Trophoblast cell (in vitro differentiated cells and primary cell): Measurements from ENCODE around the gene BANK1. TPM values are rescaled to one million over a fixed set of nuclear protein-coding genes. Genes with fewer than 3 reads are reported as not detected.

ENCODE experiments used
- DNase-seq, 2 donors: peaks; one replicate each; pipeline ENCODE4 v3.0.0-alpha.2; 2016
- H2AFZ ChIP-seq: 2 replicates; pipeline ENCODE4 v1.6.1; 2013; ENCODE audit warnings: low read length, moderate library complexity, mild to moderate bottlenecking; ENCODE audit not compliant: insufficient read depth, poor library complexity
- H2AK5ac ChIP-seq: 2 replicates; pipeline ENCODE4 v1.6.1; 2013; ENCODE audit warnings: mild to moderate bottlenecking, low read length
- H2BK120ac ChIP-seq: 2 replicates; pipeline ENCODE4 v1.6.1; 2013; ENCODE audit warnings: low read length, mild to moderate bottlenecking, moderate library complexity; ENCODE audit not compliant: insufficient read depth, poor library complexity
- H2BK12ac ChIP-seq: 2 replicates; pipeline ENCODE4 v1.6.1; 2013; ENCODE audit warnings: mild to moderate bottlenecking, low read length, moderate library complexity
- H2BK5ac ChIP-seq: 2 replicates; pipeline ENCODE4 v1.6.1; 2013; ENCODE audit warnings: low read length, low read depth, moderate library complexity, mild to moderate bottlenecking; ENCODE audit not compliant: poor library complexity
- H3K14ac ChIP-seq: 2 replicates; pipeline ENCODE4 v1.6.1; 2013; ENCODE audit warnings: mild to moderate bottlenecking, low read length
- H3K18ac ChIP-seq: 2 replicates; pipeline ENCODE4 v1.6.1; 2013; ENCODE audit warnings: mild to moderate bottlenecking, low read length
- H3K23ac ChIP-seq: 2 replicates; pipeline ENCODE4 v1.6.1; 2013; ENCODE audit warnings: low read length
- H3K27ac ChIP-seq: 2 replicates; pipeline ENCODE4 v1.5.1; 2013; ENCODE audit warnings: low read depth, mild to moderate bottlenecking, inconsistent platforms, low read length, moderate library complexity
- H3K27me3 ChIP-seq: 2 replicates; pipeline ENCODE4 v1.6.1; 2013; ENCODE audit warnings: inconsistent platforms, mild to moderate bottlenecking, low read length, moderate library complexity; ENCODE audit not compliant: insufficient read depth
- H3K36me3 ChIP-seq, 2 experiments: 1 replicate in 1 of 2; 2 replicates in 1 of 2; pipeline ENCODE4 v1.6.1; 2013; ENCODE audit warnings: low read length in 2 of 2, mild to moderate bottlenecking in 2 of 2, moderate library complexity in 1 of 2; ENCODE audit not compliant: insufficient read depth in 2 of 2, control insufficient read depth in 1 of 2
- H3K4ac ChIP-seq: 2 replicates; pipeline ENCODE4 v1.6.1; 2013; ENCODE audit warnings: low read depth, mild to moderate bottlenecking, low read length, moderate library complexity
- H3K4me1 ChIP-seq, 2 experiments: 1 replicate in 1 of 2; 2 replicates in 1 of 2; pipeline ENCODE4 v1.6.1; 2013; ENCODE audit warnings: low read length in 2 of 2, mild to moderate bottlenecking in 2 of 2, moderate library complexity in 1 of 2; ENCODE audit not compliant: insufficient read depth in 2 of 2, control insufficient read depth in 1 of 2
- H3K4me2 ChIP-seq: 2 replicates; pipeline ENCODE4 v1.6.1; 2013; ENCODE audit warnings: inconsistent platforms, mild to moderate bottlenecking, low read length, moderate library complexity
- H3K4me3 ChIP-seq: 2 replicates; pipeline ENCODE4 v1.5.1; 2013; ENCODE audit warnings: mild to moderate bottlenecking, low read depth, low read length, inconsistent platforms
- H3K79me1 ChIP-seq: one replicate; pipeline ENCODE4 v1.6.1; 2013; ENCODE audit warnings: low read length
- H3K79me2 ChIP-seq: 2 replicates; pipeline ENCODE4 v1.6.1; 2013; ENCODE audit warnings: low read length, mild to moderate bottlenecking; ENCODE audit not compliant: control insufficient read depth, insufficient read depth, poor library complexity
- H3K9ac ChIP-seq: 2 replicates; pipeline ENCODE4 v1.6.1; 2013; ENCODE audit warnings: mild to moderate bottlenecking, low read length
- H3K9me3 ChIP-seq: 2 replicates; pipeline ENCODE4 v1.6.1; 2013; ENCODE audit warnings: low read depth, mild to moderate bottlenecking, control low read depth, inconsistent platforms, low read length; ENCODE audit not compliant: insufficient read depth
- H4K12ac ChIP-seq: 2 replicates; pipeline ENCODE4 v1.6.1; 2013; ENCODE audit warnings: low read depth, mild to moderate bottlenecking, low read length, moderate library complexity
- H4K8ac ChIP-seq: 2 replicates; pipeline ENCODE4 v1.6.1; 2013; ENCODE audit warnings: low read depth, mild to moderate bottlenecking, low read length, moderate library complexity
- H4K91ac ChIP-seq: one replicate; pipeline ENCODE4 v1.6.1; 2013; ENCODE audit warnings: low read depth, mild to moderate bottlenecking, low read length, moderate library complexity
- WGBS: extraction: QIAGEN DNeasy Blood & Tissue Kit; methylation state at CpG from one replicate; pipeline ENCODE4 v1.1.7; 2013; ENCODE audit warnings: missing lambda C conversion rate; ENCODE audit not compliant: insufficient read length, insufficient coverage; ENCODE audit errors: extremely low coverage; 5-methylcytosine and 5-hydroxymethylcytosine counted together
- polyA plus RNA-seq: library from polyadenylated mRNA; stranded (reverse); fragments of 200-250 nt; gene quantifications from 2 replicates; pipeline ENCODE4 v1.2.3, GENCODE V29; 2013

The BANK1 gene, protein sequence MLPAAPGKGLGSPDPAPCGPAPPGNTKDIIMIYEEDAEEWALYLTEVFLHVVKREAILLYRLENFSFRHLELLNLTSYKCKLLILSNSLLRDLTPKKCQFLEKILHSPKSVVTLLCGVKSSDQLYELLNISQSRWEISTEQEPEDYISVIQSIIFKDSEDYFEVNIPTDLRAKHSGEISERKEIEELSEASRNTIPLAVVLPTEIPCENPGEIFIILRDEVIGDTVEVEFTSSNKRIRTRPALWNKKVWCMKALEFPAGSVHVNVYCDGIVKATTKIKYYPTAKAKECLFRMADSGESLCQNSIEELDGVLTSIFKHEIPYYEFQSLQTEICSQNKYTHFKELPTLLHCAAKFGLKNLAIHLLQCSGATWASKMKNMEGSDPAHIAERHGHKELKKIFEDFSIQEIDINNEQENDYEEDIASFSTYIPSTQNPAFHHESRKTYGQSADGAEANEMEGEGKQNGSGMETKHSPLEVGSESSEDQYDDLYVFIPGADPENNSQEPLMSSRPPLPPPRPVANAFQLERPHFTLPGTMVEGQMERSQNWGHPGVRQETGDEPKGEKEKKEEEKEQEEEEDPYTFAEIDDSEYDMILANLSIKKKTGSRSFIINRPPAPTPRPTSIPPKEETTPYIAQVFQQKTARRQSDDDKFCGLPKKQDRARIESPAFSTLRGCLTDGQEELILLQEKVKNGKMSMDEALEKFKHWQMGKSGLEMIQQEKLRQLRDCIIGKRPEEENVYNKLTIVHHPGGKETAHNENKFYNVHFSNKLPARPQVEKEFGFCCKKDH
- 0.21 and 0.31 TPM in 2 replicates for polyA plus RNA-seq

DNA sequence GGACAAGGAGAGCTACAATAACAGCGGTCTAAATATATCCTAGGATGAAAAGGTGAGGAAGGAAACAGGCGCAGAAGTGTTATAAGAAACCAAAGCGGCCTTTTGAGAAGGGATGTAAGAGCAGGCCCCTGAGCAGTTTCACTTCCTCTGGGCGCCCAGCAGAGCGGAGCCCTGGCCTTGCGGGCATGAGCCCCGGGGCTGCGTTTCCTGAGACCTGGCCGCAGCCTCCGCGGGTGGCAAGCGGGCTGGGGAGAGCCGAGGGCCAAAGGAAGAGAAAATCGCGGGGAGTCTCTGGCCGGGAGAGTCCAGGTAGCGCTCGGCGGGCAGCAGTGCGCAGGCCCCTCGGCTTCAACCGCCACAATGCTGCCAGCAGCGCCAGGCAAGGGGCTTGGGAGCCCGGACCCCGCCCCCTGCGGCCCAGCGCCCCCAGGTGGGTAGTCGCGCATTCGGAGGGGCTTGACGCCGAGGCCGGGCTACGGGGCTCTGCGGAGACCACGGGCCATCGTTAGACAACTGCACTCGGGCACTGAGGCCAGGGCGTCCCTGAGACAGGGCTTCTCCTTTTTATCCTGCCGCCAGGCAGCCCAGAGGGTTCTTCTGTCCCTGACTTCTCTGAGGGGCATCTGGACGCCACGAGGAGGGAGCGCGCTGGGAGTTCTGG is at the start of gene BANK1:
Gene BANK1 (plus strand): TSS at position 210 of the 661 bp plus-strand sequence. CDS start 151 bp downstream, at position 361.
- H3K9ac ChIP-seq, result peak within 1 kb of the TSS; percentile 6
- H3K4me1 ChIP-seq, result peaks cover 2 to 3% of the 10 kb centered on the region in 2 experiments
- peaks cover 6% of the 10 kb centered on the region for H3K79me1 ChIP-seq
- peak within 1 kb of the TSS; percentile 80 for H4K91ac ChIP-seq
- peak within 1 kb of the TSS; percentile 23 for H4K12ac ChIP-seq
- no peaks in the 10 kb centered on the region for H3K79me2 ChIP-seq
- H3K4me2 ChIP-seq, result peak within 1 kb of the TSS; percentile 60
- peak within 1 kb of the TSS; percentile 64 for H4K8ac ChIP-seq
- no peak within 1 kb of the TSS for H3K23ac ChIP-seq
- H3K27me3 ChIP-seq, result no peaks in the 10 kb centered on the region
- peak; percentile 20 to 54 for DNase-seq
- no peak within 1 kb of the TSS for H2AK5ac ChIP-seq
- peak within 1 kb of the TSS; percentile 48 for H2BK120ac ChIP-seq
- H3K27ac ChIP-seq, result no peak within 1 kb of the TSS
- H3K9me3 ChIP-seq, result no peaks in the 10 kb centered on the region
- H2BK12ac ChIP-seq, result peak within 1 kb of the TSS; percentile 68
- H2BK5ac ChIP-seq, result peak within 1 kb of the TSS; percentile 21
- H3K4me3 ChIP-seq, result peak within 1 kb of the TSS; percentile 67
- no peaks in the 10 kb centered on the region for H3K36me3 ChIP-seq
- H2AFZ ChIP-seq, result peak within 1 kb of the TSS; percentile 71
- peak within 1 kb of the TSS; percentile 33 for H3K18ac ChIP-seq
- H3K4ac ChIP-seq, result no peak within 1 kb of the TSS
- H3K14ac ChIP-seq, result peak within 1 kb of the TSS; percentile 36
- no CpG with 5 or more reads among the region's 44 CpGs for WGBS

DNA sequence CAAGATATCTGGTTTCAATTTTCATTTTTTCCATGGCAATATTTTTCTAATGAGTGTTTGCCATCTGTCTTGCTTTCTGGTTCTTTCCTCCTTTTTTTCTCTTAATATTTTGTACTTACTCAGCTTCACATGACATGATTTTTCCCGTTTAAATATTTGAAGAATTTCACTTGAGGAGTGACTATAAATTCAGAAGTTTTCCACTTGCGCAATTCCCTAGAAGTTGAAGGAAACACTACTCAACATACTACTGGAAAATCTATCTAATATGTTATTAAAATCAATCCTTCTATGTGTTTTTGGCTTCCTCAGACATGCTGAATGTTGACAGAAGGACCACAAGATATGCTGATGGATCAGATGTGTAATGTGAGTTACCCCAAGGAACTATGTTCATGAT is 36.8 kb upstream of the BANK1 start:
- H3K27me3 ChIP-seq, result no peaks in the 10 kb centered on the region
- H3K79me2 ChIP-seq, result no peaks in the 10 kb centered on the region
- no peak overlapping the region for H2BK5ac ChIP-seq
- H3K27ac ChIP-seq, result no peak overlapping the region
- H3K23ac ChIP-seq, result no peak overlapping the region
- H2AFZ ChIP-seq, result no peak overlapping the region
- no peak overlapping the region for H2BK12ac ChIP-seq
- H3K9ac ChIP-seq, result no peak overlapping the region
- H4K91ac ChIP-seq, result no peak overlapping the region
- H3K79me1 ChIP-seq, result no peaks in the 10 kb centered on the region
- H3K9me3 ChIP-seq, result no peaks in the 10 kb centered on the region
- no peaks in the 10 kb centered on the region for H3K4me1 ChIP-seq
- H3K36me3 ChIP-seq, result no peaks in the 10 kb centered on the region
- no peak overlapping the region for H3K4ac ChIP-seq
- no peak overlapping the region for H3K14ac ChIP-seq
- WGBS, result no CpG with 5 or more reads among the region's 2 CpGs
- no peak overlapping the region for H2BK120ac ChIP-seq
- no peak overlapping the region for H3K4me2 ChIP-seq
- H2AK5ac ChIP-seq, result no peak overlapping the region
- DNase-seq, result peak in 1 of 2 donors; percentile 68
- no peak overlapping the region for H4K8ac ChIP-seq
- no peak overlapping the region for H3K4me3 ChIP-seq
- H3K18ac ChIP-seq, result no peak overlapping the region
- H4K12ac ChIP-seq, result no peak overlapping the region

- Histone ChIP-seq H3K23ac (no peak overlapping the region), H4K12ac (no peak overlapping the region), H2BK120ac (no peak overlapping the region), H3K9ac (no peak overlapping the region), H3K4me1 (no peaks in the 10 kb centered on the region), H4K91ac (no peak overlapping the region), H3K18ac (no peak overlapping the region), H3K79me2 (no peaks in the 10 kb centered on the region), H3K14ac (no peak overlapping the region), H2AFZ (no peak overlapping the region), H2AK5ac (no peak overlapping the region), H3K27me3 (no peaks in the 10 kb centered on the region), H3K27ac (no peak overlapping the region), H3K4me3 (no peak overlapping the region), H3K4ac (no peak overlapping the region), H3K36me3 (no peaks in the 10 kb centered on the region), H3K4me2 (no peak overlapping the region), H3K9me3 (no peaks in the 10 kb centered on the region), H2BK12ac (no peak overlapping the region), H2BK5ac (no peak overlapping the region), H3K79me1 (no peaks in the 10 kb centered on the region), H4K8ac (no peak overlapping the region)
- no peak for DNase-seq
- WGBS, result no CpG with 5 or more reads among the region's 2 CpGs
These were observed 34.3 kb upstream of the BANK1 start for GRCh38 chr4:101756181-101756580.

- no peak overlapping the region for H3K9ac ChIP-seq
- no peak overlapping the region for H3K4me2 ChIP-seq
- H3K36me3 ChIP-seq, result no peaks in the 10 kb centered on the region
- H2BK5ac ChIP-seq, result peak overlapping the region; percentile 14
- H3K9me3 ChIP-seq, result no peaks in the 10 kb centered on the region
- H2AFZ ChIP-seq, result no peak overlapping the region
- no peak overlapping the region for H3K18ac ChIP-seq
- no peak overlapping the region for H3K23ac ChIP-seq
- no peak overlapping the region for H2BK120ac ChIP-seq
- no peaks in the 10 kb centered on the region for H3K79me1 ChIP-seq
- WGBS, result no CpG with 5 or more reads among the region's 1 CpG
- no peak overlapping the region for H4K8ac ChIP-seq
- no peak overlapping the region for H3K14ac ChIP-seq
- DNase-seq, result peak in 1 of 2 donors; percentile 21
- no peaks in the 10 kb centered on the region for H3K79me2 ChIP-seq
- no peak overlapping the region for H2BK12ac ChIP-seq
- H3K4ac ChIP-seq, result no peak overlapping the region
- no peak overlapping the region for H4K91ac ChIP-seq
- no peak overlapping the region for H2AK5ac ChIP-seq
- no peak overlapping the region for H4K12ac ChIP-seq
- no peak overlapping the region for H3K4me3 ChIP-seq
- H3K27me3 ChIP-seq, result no peaks in the 10 kb centered on the region
- no peak overlapping the region for H3K27ac ChIP-seq
- H3K4me1 ChIP-seq, result peaks cover 0 to 7% of the 10 kb centered on the region in 2 experiments
These were observed 29.1 kb upstream of the BANK1 start for GRCh38 chr4:101761405-101761804.
